Neural crest cell (in vitro differentiated cells): ENCODE results near the gene MAGI2. TPM values are rescaled to one million over a fixed set of nuclear protein-coding genes. Genes with fewer than 3 reads are reported as not detected.

Experiments
- DNase-seq: peaks from one replicate; pipeline ENCODE4 v3.0.0; 2021; ENCODE audit warnings: low read depth, mixed read lengths, low spot score
- H3K27ac Mint-ChIP-seq: one replicate; pipeline ENCODE4 v1.8.0; 2021; ENCODE audit warnings: mild to moderate bottlenecking, mixed read lengths; ENCODE audit not compliant: unreplicated experiment
- H3K27me3 Mint-ChIP-seq: 2 replicates; pipeline ENCODE4 v1.8.0; 2021; ENCODE audit warnings: low read depth, mild to moderate bottlenecking, mixed read lengths
- H3K36me3 Mint-ChIP-seq: 2 replicates; pipeline ENCODE4 v1.8.0; 2021; ENCODE audit warnings: low read depth, mild to moderate bottlenecking, mixed read lengths
- H3K4me1 Mint-ChIP-seq: 2 replicates; pipeline ENCODE4 v1.8.0; 2021; ENCODE audit warnings: mixed read lengths
- H3K4me3 Mint-ChIP-seq: one replicate; pipeline ENCODE4 v1.8.0; 2021; ENCODE audit warnings: mild to moderate bottlenecking, mixed read lengths
- H3K9me3 Mint-ChIP-seq: 2 replicates; pipeline ENCODE4 v1.8.0; 2021; ENCODE audit warnings: mixed read lengths
- total RNA-seq: library from RNA; stranded (reverse); gene quantifications from 2 replicates; pipeline ENCODE4 v1.2.1, GENCODE V29; 2021
- TF ChIP-seq, protein P1 (sequence below): fragments of 200-600 bp; sonication (generic); conservative IDR thresholded peaks from 2 replicates; pipeline ENCODE4 v1.5.0; 2021; ENCODE audit warnings: antibody characterized with exemption, mild to moderate bottlenecking

Gene MAGI2
- total RNA-seq, 1 donor from 2014 or later: 10.0 TPM

DNA sequence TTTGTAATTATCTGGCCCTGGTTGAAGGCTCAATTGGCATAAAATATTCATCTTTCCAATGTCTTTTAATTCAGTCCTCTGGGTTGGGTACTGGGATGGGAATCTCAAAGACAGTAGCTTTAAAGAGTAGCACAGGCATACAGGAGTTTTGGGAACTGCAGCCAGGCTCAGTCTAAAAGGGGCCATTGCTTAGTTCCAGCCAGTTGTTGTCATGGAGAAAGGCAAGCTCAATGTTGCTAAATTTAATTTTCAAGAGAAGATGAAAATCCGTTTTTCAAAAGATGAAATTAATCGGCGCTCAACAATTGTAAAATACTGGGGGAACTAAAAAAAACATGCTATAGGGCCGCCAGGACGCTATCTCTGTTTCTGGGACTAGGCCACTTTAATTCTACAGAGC, 1279.8 kb downstream of the MAGI2 start:
- DNase-seq: no peak
- H3K27ac Mint-ChIP-seq: no peak overlapping the region
- no peaks in the 10 kb centered on the region for H3K9me3 Mint-ChIP-seq
- H3K27me3 Mint-ChIP-seq: no peaks in the 10 kb centered on the region
- H3K36me3 Mint-ChIP-seq: no peaks in the 10 kb centered on the region
- H3K4me3 Mint-ChIP-seq: no peak overlapping the region
- TF ChIP-seq, protein P1, sequence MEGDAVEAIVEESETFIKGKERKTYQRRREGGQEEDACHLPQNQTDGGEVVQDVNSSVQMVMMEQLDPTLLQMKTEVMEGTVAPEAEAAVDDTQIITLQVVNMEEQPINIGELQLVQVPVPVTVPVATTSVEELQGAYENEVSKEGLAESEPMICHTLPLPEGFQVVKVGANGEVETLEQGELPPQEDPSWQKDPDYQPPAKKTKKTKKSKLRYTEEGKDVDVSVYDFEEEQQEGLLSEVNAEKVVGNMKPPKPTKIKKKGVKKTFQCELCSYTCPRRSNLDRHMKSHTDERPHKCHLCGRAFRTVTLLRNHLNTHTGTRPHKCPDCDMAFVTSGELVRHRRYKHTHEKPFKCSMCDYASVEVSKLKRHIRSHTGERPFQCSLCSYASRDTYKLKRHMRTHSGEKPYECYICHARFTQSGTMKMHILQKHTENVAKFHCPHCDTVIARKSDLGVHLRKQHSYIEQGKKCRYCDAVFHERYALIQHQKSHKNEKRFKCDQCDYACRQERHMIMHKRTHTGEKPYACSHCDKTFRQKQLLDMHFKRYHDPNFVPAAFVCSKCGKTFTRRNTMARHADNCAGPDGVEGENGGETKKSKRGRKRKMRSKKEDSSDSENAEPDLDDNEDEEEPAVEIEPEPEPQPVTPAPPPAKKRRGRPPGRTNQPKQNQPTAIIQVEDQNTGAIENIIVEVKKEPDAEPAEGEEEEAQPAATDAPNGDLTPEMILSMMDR: no peak
- H3K4me1 Mint-ChIP-seq: peaks cover 13% of the 10 kb centered on the region

DNA sequence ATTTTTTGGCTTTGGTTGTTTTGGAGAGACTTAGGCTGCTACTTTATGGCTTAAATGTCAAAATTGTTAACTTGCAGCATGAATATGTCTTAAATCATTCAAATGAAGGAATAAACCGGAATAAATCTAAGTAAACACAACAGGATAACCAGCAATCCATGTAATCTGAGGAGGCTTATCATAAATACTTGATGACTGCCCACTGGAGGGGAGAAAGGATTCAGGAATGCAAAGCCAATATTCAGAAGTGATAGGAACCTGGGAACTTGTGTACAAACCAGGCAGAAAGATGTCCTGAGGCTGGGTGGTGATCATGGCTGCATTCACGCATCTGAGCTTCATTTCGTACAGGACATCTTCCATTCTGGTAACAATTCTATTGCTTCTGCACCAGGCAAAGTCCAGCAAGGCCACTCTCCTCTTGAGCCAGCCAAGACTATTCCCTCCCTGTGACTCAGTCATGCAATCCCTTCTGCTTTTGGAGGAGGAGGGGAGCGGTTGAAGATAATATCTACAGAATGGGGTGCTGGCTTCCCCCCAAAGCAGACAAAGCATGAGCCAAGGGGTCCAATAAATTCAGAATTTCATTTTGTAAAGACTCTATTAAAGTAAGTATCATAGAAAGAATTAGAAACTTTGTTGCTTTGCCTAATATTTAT, 1280.4 kb downstream of the MAGI2 start:
- Mint-ChIP-seq H3K9me3 (no peaks in the 10 kb centered on the region), H3K4me3 (no peak overlapping the region), H3K4me1 (peaks cover 13% of the 10 kb centered on the region), H3K27me3 (no peaks in the 10 kb centered on the region), H3K27ac (no peak overlapping the region), H3K36me3 (no peaks in the 10 kb centered on the region)
- TF ChIP-seq, protein P1: no peak
- DNase-seq: no peak

DNA sequence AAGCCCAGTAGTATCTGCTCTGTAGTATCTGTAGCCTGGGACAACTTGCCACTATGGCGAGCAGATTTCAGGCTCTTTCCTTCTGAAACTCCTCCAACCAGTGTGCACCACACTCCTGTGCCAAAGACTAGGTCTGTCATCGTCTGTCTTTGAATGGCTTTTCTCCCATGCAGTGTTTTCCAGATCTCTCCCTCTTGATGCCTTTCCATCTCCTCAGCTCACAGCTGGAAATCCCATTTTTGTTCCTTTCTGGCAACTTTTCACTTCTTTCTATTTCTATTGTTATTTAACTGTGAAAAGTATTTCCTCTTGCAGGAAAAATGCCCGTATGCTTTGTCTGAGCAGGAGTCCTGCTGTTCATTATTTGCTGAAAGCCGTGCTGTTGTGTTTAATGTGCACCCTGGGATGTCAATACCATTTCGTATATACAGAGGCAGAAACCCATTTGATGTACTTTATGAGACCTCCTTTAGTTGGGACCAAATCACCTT, 1281.2 kb downstream of the MAGI2 start:
- H3K9me3 Mint-ChIP-seq: no peaks in the 10 kb centered on the region
- no peak overlapping the region for H3K4me3 Mint-ChIP-seq
- H3K27ac Mint-ChIP-seq: peak overlapping the region; percentile 47
- TF ChIP-seq, protein P1: no peak
- H3K4me1 Mint-ChIP-seq: peaks cover 13% of the 10 kb centered on the region
- no peaks in the 10 kb centered on the region for H3K36me3 Mint-ChIP-seq
- H3K27me3 Mint-ChIP-seq: no peaks in the 10 kb centered on the region
- DNase-seq: no peak

DNA sequence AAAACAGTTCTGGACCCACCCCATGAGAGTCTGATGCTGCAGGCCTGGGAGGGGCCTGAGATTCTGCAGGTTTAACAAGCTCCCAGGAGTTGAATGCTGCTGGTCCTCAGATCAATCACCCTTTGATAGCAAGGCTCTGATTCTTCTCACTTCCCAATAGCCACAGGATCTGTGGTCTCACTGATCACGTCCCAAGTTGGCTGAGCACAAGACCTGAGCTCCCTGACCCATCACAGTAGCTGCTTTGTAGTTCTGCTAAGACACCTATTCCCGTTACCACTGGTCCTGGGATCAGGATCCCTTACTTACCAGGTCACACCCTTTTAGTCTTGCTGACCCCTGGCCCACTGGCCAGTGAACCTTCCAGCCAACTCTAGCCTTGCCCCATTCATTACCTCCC, 1282.1 kb downstream of the MAGI2 start:
- Mint-ChIP-seq H3K9me3 (no peaks in the 10 kb centered on the region), H3K4me1 (peaks cover 19% of the 10 kb centered on the region), H3K27me3 (no peaks in the 10 kb centered on the region), H3K27ac (no peak overlapping the region), H3K4me3 (no peak overlapping the region), H3K36me3 (no peaks in the 10 kb centered on the region)
- TF ChIP-seq, protein P1: no peak
- no peak for DNase-seq

DNA sequence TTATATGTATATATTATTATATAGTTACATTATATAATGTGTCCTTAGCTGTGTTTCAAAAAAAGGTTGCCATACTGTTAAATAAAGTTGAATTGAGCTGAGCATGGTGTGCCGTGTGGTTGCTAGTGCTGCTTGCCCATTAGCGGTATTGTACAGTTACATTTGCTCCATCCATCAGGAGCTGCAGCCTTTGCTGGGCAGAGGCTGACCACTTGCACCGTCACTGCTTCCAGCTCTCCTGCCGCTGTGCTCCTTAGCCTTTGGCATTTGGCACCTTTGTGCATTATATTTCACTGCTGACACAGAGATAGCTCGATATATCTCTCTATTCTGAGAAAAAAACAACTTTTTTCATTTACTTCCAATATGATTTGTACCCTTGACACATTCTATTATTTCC, 1282.7 kb downstream of the MAGI2 start:
- DNase-seq: no peak
- H3K4me3 Mint-ChIP-seq: no peak overlapping the region
- no peak overlapping the region for H3K27ac Mint-ChIP-seq
- H3K4me1 Mint-ChIP-seq: peaks cover 19% of the 10 kb centered on the region
- H3K9me3 Mint-ChIP-seq: no peaks in the 10 kb centered on the region
- no peaks in the 10 kb centered on the region for H3K27me3 Mint-ChIP-seq
- H3K36me3 Mint-ChIP-seq: no peaks in the 10 kb centered on the region
- TF ChIP-seq, protein P1: no peak
